HG02840 (cell line): ENCODE results near the gene DRAXIN.

Experiments
- ATAC-seq: cut with Tn5 transposase; IDR thresholded peaks from one replicate; pipeline ENCODE4 v1.9.1; 2021; ENCODE audit warnings: mild to moderate bottlenecking, moderate library complexity, moderate number of reproducible peaks; ENCODE audit not compliant: unreplicated experiment, low FRiP score

DRAXIN gene

DNA sequence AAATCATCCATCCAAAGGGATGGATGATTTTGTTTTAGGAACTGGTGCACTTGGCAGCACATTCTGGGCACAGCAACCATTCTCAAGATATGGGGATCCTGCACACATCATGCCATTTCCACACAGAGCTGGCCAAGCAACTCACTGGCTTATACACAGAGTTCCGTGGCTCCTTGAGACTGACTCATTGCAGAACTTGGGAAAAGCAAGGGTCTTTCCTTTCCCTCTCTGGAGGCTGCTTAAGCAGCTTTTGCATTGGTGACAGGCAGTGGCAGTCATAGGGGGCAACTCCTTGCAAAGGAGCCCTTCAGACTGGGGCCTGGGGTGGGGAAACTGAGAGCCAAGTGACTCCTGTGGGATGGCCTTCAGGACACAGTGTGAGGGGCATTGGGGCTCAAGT, 8.7 kb upstream of the DRAXIN start:
- ATAC-seq: no peak

GRCh38 chr1:11684070-11684469, 7.4 kb upstream of the DRAXIN start:
- ATAC-seq: no peak

- ATAC-seq: no peak
These were observed 6.2 kb upstream of the DRAXIN start for GRCh38 chr1:11685210-11685752.

- ATAC-seq: no peak
These were observed 3.0 kb upstream of the DRAXIN start for GRCh38 chr1:11688506-11688905.

GRCh38 chr1:11690397-11691301, 861 bp upstream of the DRAXIN start:
- no peak for ATAC-seq

DNA sequence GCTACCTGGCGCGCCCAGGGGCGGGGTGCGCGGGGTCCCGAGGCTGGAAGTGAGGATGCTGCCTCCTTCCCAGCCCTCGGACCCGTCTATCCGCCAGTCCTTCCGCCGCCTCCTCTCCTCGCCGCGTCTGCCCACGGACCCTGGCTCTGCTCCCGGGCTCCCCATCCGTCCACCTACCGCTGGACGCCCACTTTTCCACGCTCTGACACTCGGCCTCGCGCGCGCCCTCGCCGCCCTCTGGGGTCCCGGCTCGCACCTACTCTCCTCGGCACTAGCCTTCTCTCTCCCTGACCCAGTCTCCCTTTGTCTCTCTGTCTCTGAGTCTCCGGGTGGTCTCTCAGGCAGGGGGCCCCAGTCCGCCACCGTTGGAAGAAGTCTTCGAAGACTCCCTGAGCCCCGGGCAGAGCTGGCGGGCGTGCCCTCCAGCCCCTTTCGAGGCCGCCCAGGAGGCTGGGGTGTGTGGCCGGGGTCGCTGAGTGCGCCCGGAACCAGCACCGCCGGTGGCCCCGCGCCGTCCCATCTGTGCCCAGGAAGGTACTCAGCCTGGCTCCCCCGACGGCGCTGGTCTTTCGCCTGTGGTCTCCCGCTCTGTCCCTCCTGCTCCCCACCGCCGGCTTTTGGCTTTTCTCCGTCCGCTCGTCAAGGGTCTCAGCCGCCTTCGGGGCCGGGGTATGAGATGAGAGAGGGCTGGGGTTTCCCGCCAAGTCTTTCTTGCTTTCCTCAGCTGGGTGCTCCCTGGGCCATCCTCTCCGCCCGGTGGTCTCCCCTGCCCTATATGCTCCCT, 610 bp downstream of the DRAXIN start:
- ATAC-seq: no peak

- no peak for ATAC-seq
These were observed 1.6 kb downstream of the DRAXIN start for GRCh38 chr1:11693024-11693590.

DNA sequence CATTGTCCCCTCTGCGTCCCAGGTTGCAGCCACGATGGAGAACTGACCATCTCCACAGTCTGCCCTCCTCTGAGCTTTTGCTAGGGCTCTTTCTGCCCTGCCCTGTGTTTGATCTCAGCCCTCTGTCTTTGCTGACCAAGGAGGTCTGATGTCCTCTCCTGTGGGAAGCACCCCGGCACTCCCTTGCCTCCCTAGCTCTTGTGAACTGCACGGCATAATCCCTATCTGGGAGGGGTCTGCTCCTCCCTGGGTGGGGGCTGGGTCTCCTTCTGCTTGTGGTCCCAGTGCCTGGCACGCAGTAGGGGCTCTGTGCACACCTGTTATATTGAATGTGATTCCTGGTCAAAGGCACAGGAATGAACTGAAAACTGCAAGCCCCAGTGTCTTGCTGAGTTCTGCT, 2.4 kb downstream of the DRAXIN start:
- no peak for ATAC-seq

DNA sequence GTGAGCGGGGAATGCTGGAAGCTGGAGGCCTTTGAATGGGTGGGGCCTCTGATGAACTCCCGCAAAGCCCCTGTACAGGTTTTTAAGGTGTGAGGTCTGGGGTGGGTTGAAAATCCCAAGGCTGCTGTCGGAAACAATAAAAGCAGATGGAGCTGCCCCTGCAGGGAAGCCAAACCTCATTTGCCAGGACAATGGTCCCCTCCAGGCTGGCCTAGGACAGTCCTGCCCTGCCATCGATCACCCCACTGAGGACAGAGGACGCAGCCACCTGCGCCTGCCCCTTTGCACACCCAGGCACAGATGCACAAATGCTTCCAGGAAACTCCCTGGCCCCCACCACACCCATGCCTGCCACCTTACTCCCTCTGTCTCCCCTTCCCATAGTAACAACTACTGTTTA, 4.4 kb downstream of the DRAXIN start:
- ATAC-seq: no peak

GRCh38 chr1:11697188-11697892, 5.8 kb downstream of the DRAXIN start:
- no peak for ATAC-seq

GRCh38 chr1:11697893-11698210, 6.3 kb downstream of the DRAXIN start:
- ATAC-seq: no peak

DNA sequence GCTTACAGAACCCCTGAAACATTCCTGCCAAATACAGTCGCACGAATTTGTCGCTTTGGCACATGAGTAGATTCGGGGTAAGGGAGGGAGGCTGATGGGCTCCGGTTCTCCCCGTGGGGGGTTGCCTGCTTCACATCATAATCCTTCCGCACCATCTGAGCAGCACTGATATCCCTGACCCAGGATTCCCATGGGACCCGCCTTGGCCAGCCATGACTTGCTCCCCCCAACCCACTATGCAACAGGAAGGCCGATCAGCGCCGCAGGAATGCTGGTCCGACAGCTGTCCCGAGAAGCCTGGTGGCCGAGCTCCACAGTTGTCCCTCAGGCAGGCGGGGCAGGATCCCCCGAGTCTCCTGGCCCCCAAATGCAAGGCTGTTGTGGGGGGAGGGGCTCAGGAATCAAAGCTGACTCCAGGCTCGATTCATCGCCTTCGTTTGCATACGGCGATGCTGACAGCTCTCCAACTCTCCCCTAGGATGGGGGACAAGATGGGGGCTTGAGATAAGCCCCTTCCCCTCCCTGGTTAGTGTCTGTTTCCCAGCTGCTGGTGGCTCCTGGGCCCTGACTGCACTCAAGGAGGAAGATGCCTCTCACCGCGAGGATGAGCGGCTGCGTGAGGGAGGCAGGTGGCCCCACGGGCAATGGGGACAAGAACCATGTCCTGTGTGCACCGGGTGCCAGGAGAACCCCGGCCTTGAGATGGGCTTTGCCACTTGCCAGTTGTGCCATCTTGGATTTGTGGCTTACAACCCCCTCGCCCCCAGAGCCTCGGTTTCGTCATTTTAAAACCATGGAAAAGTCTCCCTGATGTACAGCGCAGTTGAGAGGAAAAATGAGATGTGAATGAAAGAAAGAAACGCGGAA, 9.3 kb downstream of the DRAXIN start:
- ATAC-seq: no peak

DNA sequence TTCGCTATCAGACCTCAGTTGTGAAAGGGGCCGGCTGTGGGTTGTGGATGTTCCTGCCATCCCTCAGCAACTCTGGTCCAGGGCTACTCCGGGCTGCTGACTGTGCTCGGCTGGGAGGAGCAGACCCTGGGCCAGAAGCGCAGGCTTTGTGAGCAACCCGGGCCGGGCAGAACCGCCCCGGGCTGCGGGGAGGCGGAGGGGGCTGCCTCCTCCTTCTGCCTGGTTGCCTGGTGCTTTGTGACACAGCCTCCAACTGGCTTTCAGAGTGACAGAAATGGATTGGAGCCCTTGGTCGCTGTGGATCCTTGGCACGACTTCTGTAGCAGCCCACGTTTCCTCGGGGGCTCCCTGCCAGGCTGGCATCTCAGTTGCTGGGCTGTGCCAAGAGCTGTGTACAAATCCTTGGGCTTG, 10.0 kb downstream of the DRAXIN start:
- ATAC-seq: no peak

DNA sequence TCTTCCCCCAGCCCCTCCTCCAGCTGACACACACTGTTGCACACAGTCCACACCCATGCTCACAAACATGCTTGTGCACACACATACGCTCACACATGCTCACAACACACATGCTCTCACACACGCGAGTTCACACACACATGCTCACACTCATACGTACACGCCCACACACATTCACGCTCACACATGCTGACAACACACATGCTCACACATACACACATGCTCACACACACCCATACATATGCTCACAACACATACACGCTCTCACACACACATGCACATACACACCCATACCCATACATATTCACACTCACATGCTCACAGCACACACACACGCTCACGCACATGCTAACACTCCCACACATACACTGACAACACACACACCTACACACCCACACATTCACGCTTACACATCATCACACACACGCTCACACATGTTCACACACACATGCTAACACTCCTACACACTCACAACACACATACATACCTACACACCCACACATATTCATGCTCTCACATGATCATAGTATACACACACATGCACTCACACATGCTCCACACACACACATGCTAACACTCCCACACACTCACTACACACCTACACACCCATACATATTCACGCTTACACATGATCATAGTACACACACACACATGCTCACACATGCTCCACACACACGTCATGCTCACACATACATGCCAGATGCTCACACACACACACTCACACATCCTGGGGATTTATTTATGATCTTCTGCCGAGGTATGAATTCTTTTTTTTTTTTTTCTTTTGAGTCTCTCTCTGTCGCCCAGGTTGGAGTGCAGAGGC, 10.7 kb downstream of the DRAXIN start:
- no peak for ATAC-seq

- no peak for ATAC-seq
These were observed 12.1 kb downstream of the DRAXIN start for GRCh38 chr1:11703357-11704193.

DNA sequence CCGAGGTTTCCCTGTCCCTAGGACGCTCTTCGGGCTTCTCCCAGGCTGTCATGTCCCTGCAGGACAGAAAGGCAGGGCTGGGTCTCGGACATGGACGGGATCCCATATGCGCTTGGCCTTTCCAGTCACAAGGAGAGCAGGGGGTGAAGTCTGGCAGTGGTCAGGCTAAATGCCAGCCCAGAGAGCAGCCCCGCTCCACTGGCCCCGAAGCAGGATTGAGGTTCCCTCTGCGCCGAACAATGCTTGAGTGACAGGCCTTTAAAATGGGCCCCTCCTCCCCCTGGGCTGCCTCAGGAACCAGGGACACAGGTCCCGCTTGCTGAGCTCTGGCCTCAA, 12.7 kb downstream of the DRAXIN start:
- no peak for ATAC-seq

- no peak for ATAC-seq
These were observed 13.4 kb downstream of the DRAXIN start for GRCh38 chr1:11704691-11705475.
